Coronary artery (tissue), 2 donors: ENCODE data around the gene OLFM4.

Experiments
- DNase-seq: peaks from one replicate; pipeline ENCODE4 v3.0.0-alpha.2; 2017; ENCODE audit warnings: low spot score
- H3K27ac ChIP-seq, 2 donors: fragments of 200-600 bp; sonication (generic); one replicate each; pipeline ENCODE4 v1.5.1; 2016 to 2019
- H3K4me3 ChIP-seq: fragments of 200-600 bp; sonication (generic); 2 replicates; pipeline ENCODE4 v1.5.1; 2016; ENCODE audit warnings: mild to moderate bottlenecking, moderate library complexity
- CTCF ChIP-seq: fragments of 200-600 bp; sonication (generic); IDR thresholded peaks from one replicate; pipeline ENCODE4 v1.5.1; 2019; ENCODE audit warnings: antibody characterized with exemption

The OLFM4 gene

GRCh38 chr13:53014495-53015443 lies 13.8 kb upstream of the OLFM4 start:
- DNase-seq, result no peak
- H3K27ac ChIP-seq, result no peak overlapping the region
- no peak overlapping the region for H3K4me3 ChIP-seq
- TF ChIP-seq CTCF, result no peak

GRCh38 chr13:53015971-53016370 lies 12.6 kb upstream of the OLFM4 start:
- Histone ChIP-seq H3K4me3 (no peak overlapping the region), H3K27ac (no peak overlapping the region)
- DNase-seq, result no peak
- no peak for TF ChIP-seq CTCF

- TF ChIP-seq CTCF, result no peak
- H3K27ac ChIP-seq, result no peak overlapping the region
- DNase-seq, result no peak
- H3K4me3 ChIP-seq, result no peak overlapping the region
Measured at GRCh38 chr13:53017433-53017970, 11.1 kb upstream of the OLFM4 start.

GRCh38 chr13:53018690-53019647 lies 9.6 kb upstream of the OLFM4 start:
- Histone ChIP-seq H3K27ac (no peak overlapping the region), H3K4me3 (no peak overlapping the region)
- no peak for TF ChIP-seq CTCF
- no peak for DNase-seq

- H3K27ac ChIP-seq, result no peak overlapping the region
- H3K4me3 ChIP-seq, result no peak overlapping the region
- no peak for TF ChIP-seq CTCF
- DNase-seq, result no peak
Measured at GRCh38 chr13:53020764-53021335, 7.8 kb upstream of the OLFM4 start.

- TF ChIP-seq CTCF, result no peak
- no peak for DNase-seq
- no peak overlapping the region for H3K27ac ChIP-seq
- H3K4me3 ChIP-seq, result no peak overlapping the region
Measured at GRCh38 chr13:53023246-53023645, 5.4 kb upstream of the OLFM4 start.
